HEK293T (cell line): ENCODE measurements around the gene OSBPL3.

Experiments used
- LEF1 ChIP-seq: fragments of 450-650 bp; IDR thresholded peaks from 2 replicates; pipeline ENCODE4 v1.6.1; 2017; ENCODE audit warnings: mild to moderate bottlenecking, borderline replicate concordance
- SP1 ChIP-seq: fragments of 450-650 bp; IDR thresholded peaks from 2 replicates; pipeline ENCODE4 v1.6.1; 2017

GRCh38 chr7:24842449-24843241 lies 137.3 kb downstream of the OSBPL3 start:
- TF ChIP-seq SP1 (no peak), LEF1 (no peak)
